Measurements from ENCODE around the gene EPB41L4A.

DNA sequence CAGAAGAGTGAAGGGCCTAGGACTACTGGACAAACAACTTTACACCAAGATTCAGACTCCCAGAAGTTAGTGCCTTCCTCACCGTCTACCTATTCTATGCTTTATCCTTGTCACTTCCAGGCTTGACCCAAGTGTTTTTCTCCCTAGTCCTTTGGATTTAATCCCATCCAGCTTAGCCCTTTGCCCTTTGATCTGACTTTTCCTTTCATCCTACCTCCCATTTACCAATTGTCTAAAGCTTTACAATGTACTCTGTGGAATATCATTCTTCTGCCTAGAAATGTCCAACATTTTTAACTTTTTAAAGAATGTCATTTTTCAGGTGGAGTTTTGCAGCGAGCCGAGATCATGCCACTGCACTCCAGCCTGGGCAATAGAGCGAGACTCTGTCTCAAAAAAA lies 292.1 kb downstream of the EPB41L4A start:
- TF ChIP-seq, protein P1, sequence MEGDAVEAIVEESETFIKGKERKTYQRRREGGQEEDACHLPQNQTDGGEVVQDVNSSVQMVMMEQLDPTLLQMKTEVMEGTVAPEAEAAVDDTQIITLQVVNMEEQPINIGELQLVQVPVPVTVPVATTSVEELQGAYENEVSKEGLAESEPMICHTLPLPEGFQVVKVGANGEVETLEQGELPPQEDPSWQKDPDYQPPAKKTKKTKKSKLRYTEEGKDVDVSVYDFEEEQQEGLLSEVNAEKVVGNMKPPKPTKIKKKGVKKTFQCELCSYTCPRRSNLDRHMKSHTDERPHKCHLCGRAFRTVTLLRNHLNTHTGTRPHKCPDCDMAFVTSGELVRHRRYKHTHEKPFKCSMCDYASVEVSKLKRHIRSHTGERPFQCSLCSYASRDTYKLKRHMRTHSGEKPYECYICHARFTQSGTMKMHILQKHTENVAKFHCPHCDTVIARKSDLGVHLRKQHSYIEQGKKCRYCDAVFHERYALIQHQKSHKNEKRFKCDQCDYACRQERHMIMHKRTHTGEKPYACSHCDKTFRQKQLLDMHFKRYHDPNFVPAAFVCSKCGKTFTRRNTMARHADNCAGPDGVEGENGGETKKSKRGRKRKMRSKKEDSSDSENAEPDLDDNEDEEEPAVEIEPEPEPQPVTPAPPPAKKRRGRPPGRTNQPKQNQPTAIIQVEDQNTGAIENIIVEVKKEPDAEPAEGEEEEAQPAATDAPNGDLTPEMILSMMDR (conservative IDR thresholded peaks at IDR 0.05): no peak
- TF ChIP-seq ZFX (IDR thresholded peaks at IDR 0.05): no peak

Data from C4-2B (cell line).